K562 (cell line): ENCODE data around the gene CACNB2. TPM values are rescaled to one million over a fixed set of nuclear protein-coding genes. Genes with fewer than 3 reads are reported as not detected.

Experiments used
- BCLAF1 ChIP-seq, 2 experiments: fragments of 450-650 bp in 1 of 2; IDR thresholded peaks; 2 replicates each; pipeline ENCODE4 v1.6.1; 2011 to 2017; ENCODE audit warnings: low read depth in 2 of 2, antibody characterized with exemption in 1 of 2, borderline replicate concordance in 1 of 2, low read length in 1 of 2, mild to moderate bottlenecking in 1 of 2, mixed read lengths in 1 of 2; ENCODE audit not compliant: control insufficient read depth in 1 of 2
- DACH1 ChIP-seq: fragments of 450-650 bp; IDR thresholded peaks from 2 replicates; pipeline ENCODE4 v1.6.1; 2018; ENCODE audit not compliant: partially characterized antibody
- E2F8 ChIP-seq: fragments of 450-650 bp; IDR thresholded peaks from 2 replicates; pipeline ENCODE4 v1.7.1; 2018; ENCODE audit warnings: mild to moderate bottlenecking, low read depth; ENCODE audit not compliant: partially characterized antibody
- MYC ChIP-seq, 2 experiments: fragments of 250-450 bp in 1 of 2; sonication (Bioruptor Pico) in 1 of 2; IDR thresholded peaks; 2 replicates each; pipeline versions ENCODE4 v1.5.1 to v1.6.1; 2012 to 2021; ENCODE audit warnings: low read depth in 2 of 2, borderline replicate concordance in 1 of 2, improper control_type of control experiment in 1 of 2, low read length in 1 of 2, mild to moderate bottlenecking in 1 of 2, moderate library complexity in 1 of 2
- SETDB1 ChIP-seq: IDR thresholded peaks from one replicate; pipeline ENCODE4 v1.6.1; 2012; ENCODE audit warnings: low read length, control low read depth, inconsistent platforms
- THAP12 ChIP-seq: fragments of 250-450 bp; sonication (Bioruptor Pico); IDR thresholded peaks from 2 replicates; pipeline ENCODE4 v1.9.0; 2021; ENCODE audit warnings: mild to moderate bottlenecking, inconsistent platforms
- ZNF121 ChIP-seq: sonication (generic); formaldehyde crosslinking; conservative IDR thresholded peaks from 2 replicates; pipeline ENCODE4 v1.8.0; 2022; ENCODE audit warnings: missing genetic modification reagents
- ZNF436 ChIP-seq: fragments of 250-450, 450-650 bp; sonication (Bioruptor Pico); formaldehyde crosslinking; IDR thresholded peaks from 2 replicates; pipeline ENCODE4 v1.7.0; 2020; ENCODE audit warnings: mild to moderate bottlenecking
- ZNF445 ChIP-seq: fragments of 250-450 bp; sonication (Bioruptor Pico); IDR thresholded peaks from 2 replicates; pipeline ENCODE4 v1.4.0; 2020; ENCODE audit warnings: low read depth, mild to moderate bottlenecking, moderate library complexity
- polyA plus RNA-seq, 8 experiments: library from polyadenylated mRNA; depleted of rRNA in 4 of 8; stranded (reverse) in 5 of 8; unstranded in 3 of 8; fragments of >200 nt; fragmentation: Nextera tagmentation in 2 of 8; fragmentation: Illumina TruSeq in 1 of 8; extraction: Ambion mirVana in 2 of 8; extraction: Trizol in 1 of 8; gene quantifications; 2 replicates each; pipeline versions ENCODE4 v1.2.1 to v1.2.3, GENCODE V29; 2011 to 2014; ENCODE audit warnings: inconsistent platforms in 1 of 8, missing spikeins in 1 of 8
- total RNA-seq, 7 experiments: library from RNA; depleted of rRNA in 6 of 7; stranded (reverse); fragments of >200 nt in 6 of 7; fragmentation: Illumina TruSeq in 2 of 7; extraction: Trizol in 2 of 7; gene quantifications; 2 replicates each; pipeline versions ENCODE4 v1.2.1 to v1.2.3, GENCODE V29; 2011 to 2021; ENCODE audit warnings: low replicate concordance in 1 of 7

The CACNB2 gene
- total and polyA plus RNA-seq, 9 of the 15 experiments (the other 6 are each of a cell fraction or from before 2014, with no cell fraction given), result 1.8 to 2.2 TPM; not detected in 7

GRCh38 chr10:18100669-18101068, 39.6 kb upstream of the CACNB2 start (continued):
- TF ChIP-seq SETDB1 (no peak), BCLAF1 (IDR thresholded peaks at IDR 0.05; ENCODE audit: borderline replicate concordance in 1 of 2, control insufficient read depth in 1 of 2, low read depth in 2 of 2, low read length in 1 of 2) (no peak), DACH1 (no peak), E2F8 (no peak), ZNF445 (no peak), THAP12 (CRISPR knock-in tag) (no peak), ZNF121 (CRISPR knock-in tag) (no peak), ZNF436 (CRISPR knock-in tag) (no peak), MYC (IDR thresholded peaks at IDR 0.05; ENCODE audit: low read depth, low read length) (no peak), MYC (CRISPR knock-in tag; IDR thresholded peaks at IDR 0.05; ENCODE audit: borderline replicate concordance, low read depth) (no peak)
